WTC11 (cell line): ENCODE results near the gene NINL. TPM values are rescaled to one million over a fixed set of nuclear protein-coding genes. Genes with fewer than 3 reads are reported as not detected.

Source experiments
- ATAC-seq: fragments of 200-7000 bp; cut with Tn5 transposase; 2 replicates; pipeline ENCODE4 v1.10.0; 2021; ENCODE audit warnings: mild to moderate bottlenecking, moderate library complexity
- CTCF ChIA-PET: fragments of 300-600 bp; sonication (Branson Sonifier 250); formaldehyde crosslinking; loops from one replicate; lab custom pipeline; 2021; ENCODE audit warnings: antibody characterized with exemption; lab: Charles Lee
- POLR2A ChIA-PET: fragments of 350-600 bp; sonication (Branson Sonifier 250); formaldehyde crosslinking; loops from one replicate; lab custom pipeline; 2021; ENCODE audit warnings: antibody characterized with exemption; lab: Charles Lee
- DNase-seq: peaks from one replicate; pipeline ENCODE4 v3.0.0; 2021; ENCODE audit warnings: low spot score
- H3K27ac Mint-ChIP-seq: 2 replicates; pipeline ENCODE4 v1.8.0; 2021; ENCODE audit warnings: mixed read lengths
- H3K27me3 Mint-ChIP-seq: 2 replicates; pipeline ENCODE4 v1.8.0; 2021; ENCODE audit warnings: low read depth, mild to moderate bottlenecking, moderate library complexity, mixed read lengths
- H3K36me3 Mint-ChIP-seq: 2 replicates; pipeline ENCODE4 v1.8.0; 2021; ENCODE audit warnings: mixed read lengths
- H3K4me1 Mint-ChIP-seq: 2 replicates; pipeline ENCODE4 v1.8.0; 2022; ENCODE audit warnings: mixed read lengths
- H3K4me3 Mint-ChIP-seq: 2 replicates; pipeline ENCODE4 v1.8.0; 2021; ENCODE audit warnings: mild to moderate bottlenecking, moderate library complexity, mixed read lengths
- H3K9me3 Mint-ChIP-seq: 2 replicates; pipeline ENCODE4 v1.8.0; 2021; ENCODE audit warnings: mixed read lengths
- CREM ChIP-seq: sonication (generic); formaldehyde crosslinking; IDR thresholded peaks from 2 replicates; pipeline ENCODE4 v1.8.1; 2022; ENCODE audit warnings: mild to moderate bottlenecking, missing genetic modification reagents, moderate library complexity
- CTCF ChIP-seq: fragments of 200-600 bp; IDR thresholded peaks from 2 replicates; pipeline ENCODE4 v1.8.0; 2022; ENCODE audit warnings: antibody characterized with exemption
- FOXP1 ChIP-seq: sonication (generic); formaldehyde crosslinking; IDR thresholded peaks from 2 replicates; pipeline ENCODE4 v1.8.0; 2022; ENCODE audit warnings: missing genetic modification reagents, mild to moderate bottlenecking, moderate library complexity, borderline replicate concordance
- GTF2I ChIP-seq: fragments of 250-450 bp; sonication (Bioruptor Pico); conservative IDR thresholded peaks from 2 replicates; pipeline ENCODE4 v1.4.0; 2021; ENCODE audit warnings: mild to moderate bottlenecking
- HMGA2 ChIP-seq: fragments of 250-450 bp; sonication (Bioruptor Pico); IDR thresholded peaks from 2 replicates; pipeline ENCODE4 v1.4.0; 2021; ENCODE audit warnings: mild to moderate bottlenecking, moderate library complexity
- JAZF1 ChIP-seq: fragments of 250-450 bp; sonication (Bioruptor Pico); IDR thresholded peaks from 2 replicates; pipeline ENCODE4 v1.9.0; 2021; ENCODE audit warnings: moderate library complexity, mild to moderate bottlenecking, inconsistent platforms
- MXD4 ChIP-seq: fragments of 250-450 bp; sonication (Bioruptor Pico); IDR thresholded peaks from 2 replicates; pipeline ENCODE4 v1.8.0; 2021; ENCODE audit warnings: mild to moderate bottlenecking, moderate library complexity, borderline replicate concordance
- MYBL2 ChIP-seq: sonication (generic); formaldehyde crosslinking; IDR thresholded peaks from 2 replicates; pipeline ENCODE4 v1.8.1; 2023; ENCODE audit warnings: mild to moderate bottlenecking, moderate library complexity, missing genetic modification reagents
- NFE2L1 ChIP-seq: sonication (generic); formaldehyde crosslinking; IDR thresholded peaks from 2 replicates; pipeline ENCODE4 v1.8.1; 2023; ENCODE audit warnings: missing genetic modification reagents
- PREB ChIP-seq: sonication (generic); formaldehyde crosslinking; IDR thresholded peaks from 2 replicates; pipeline ENCODE4 v1.8.1; 2022; ENCODE audit warnings: mild to moderate bottlenecking, missing genetic modification reagents, moderate library complexity, borderline replicate concordance
- PRRX2 ChIP-seq: fragments of 250-450 bp; sonication (Bioruptor Pico); IDR thresholded peaks from 2 replicates; pipeline ENCODE4 v1.8.0; 2021; ENCODE audit warnings: mild to moderate bottlenecking
- RORB ChIP-seq: fragments of 250-450 bp; sonication (Bioruptor Pico); IDR thresholded peaks from 2 replicates; pipeline ENCODE4 v1.9.0; 2021; ENCODE audit warnings: mild to moderate bottlenecking
- SOX15 ChIP-seq: fragments of 250-450 bp; sonication (Bioruptor Pico); IDR thresholded peaks from 2 replicates; pipeline ENCODE4 v1.9.0; 2021; ENCODE audit warnings: mild to moderate bottlenecking
- TEAD4 ChIP-seq: sonication (generic); formaldehyde crosslinking; IDR thresholded peaks from 2 replicates; pipeline ENCODE4 v1.8.0; 2022; ENCODE audit warnings: mild to moderate bottlenecking, missing genetic modification reagents
- ZBTB21 ChIP-seq: sonication (generic); formaldehyde crosslinking; IDR thresholded peaks from 2 replicates; pipeline ENCODE4 v1.8.1; 2023; ENCODE audit warnings: mild to moderate bottlenecking, missing genetic modification reagents, borderline replicate concordance
- ZBTB43 ChIP-seq: sonication (generic); formaldehyde crosslinking; IDR thresholded peaks from 2 replicates; pipeline ENCODE4 v1.8.1; 2023; ENCODE audit warnings: mild to moderate bottlenecking, missing genetic modification reagents
- ZNF121 ChIP-seq: sonication (generic); formaldehyde crosslinking; IDR thresholded peaks from 2 replicates; pipeline ENCODE4 v1.8.0; 2023; ENCODE audit warnings: missing genetic modification reagents
- ZNF232 ChIP-seq: sonication (generic); formaldehyde crosslinking; IDR thresholded peaks from 2 replicates; pipeline ENCODE4 v1.8.0; 2022; ENCODE audit warnings: mild to moderate bottlenecking, missing genetic modification reagents
- ZNF425 ChIP-seq: fragments of 250-450 bp; sonication (Bioruptor Pico); conservative IDR thresholded peaks from 2 replicates; pipeline ENCODE4 v1.9.0; 2021; ENCODE audit warnings: mild to moderate bottlenecking
- total RNA-seq: library from RNA; stranded (reverse); gene quantifications from 3 replicates; pipeline ENCODE4 v1.2.3, GENCODE V29; 2021
- TF ChIP-seq, protein P1 (sequence below): sonication (generic); formaldehyde crosslinking; IDR thresholded peaks from 2 replicates; pipeline ENCODE4 v1.8.0; 2023; ENCODE audit warnings: missing genetic modification reagents
- TF ChIP-seq, protein P2 (sequence below): sonication (generic); formaldehyde crosslinking; IDR thresholded peaks from 2 replicates; pipeline ENCODE4 v1.8.1; 2023; ENCODE audit warnings: mild to moderate bottlenecking, missing genetic modification reagents, moderate library complexity
- TF ChIP-seq, protein P3 (sequence below): sonication (generic); formaldehyde crosslinking; IDR thresholded peaks from 2 replicates; pipeline ENCODE4 v1.8.0; 2022; ENCODE audit warnings: mild to moderate bottlenecking, missing genetic modification reagents

The NINL gene
- total RNA-seq, 1 experiment from 2014 or later, result 36.0 TPM

- H3K4me3 Mint-ChIP-seq, result no peak overlapping the region
- no peak overlapping the region for H3K27ac Mint-ChIP-seq
- no peaks in the 10 kb centered on the region for H3K4me1 Mint-ChIP-seq
- H3K27me3 Mint-ChIP-seq, result peaks cover 3% of the 10 kb centered on the region; the same call in 1 of the 2 replicates
- ChIA-PET POLR2A (no interaction called here), CTCF (no interaction called here)
- no peaks in the 10 kb centered on the region; the same call in 1 of the 2 replicates for H3K9me3 Mint-ChIP-seq
- TF ChIP-seq HMGA2 (CRISPR knock-in tag), result no peak
- no peak for TF ChIP-seq JAZF1
- TF ChIP-seq CTCF, result no peak
- TF ChIP-seq ZNF121 (CRISPR knock-in tag), result no peak
- TF ChIP-seq ZNF232 (CRISPR knock-in tag), result no peak
- DNase-seq (no peak), ATAC-seq (no peak)
- H3K36me3 Mint-ChIP-seq, result no peaks in the 10 kb centered on the region
These were observed 20.9 kb upstream of the NINL start for GRCh38 chr20:25606094-25606695.

- no peak for ATAC-seq
- Mint-ChIP-seq H3K27me3 (peaks cover 3% of the 10 kb centered on the region; the same call in 1 of the 2 replicates), H3K9me3 (no peaks in the 10 kb centered on the region; the same call in 1 of the 2 replicates), H3K36me3 (no peaks in the 10 kb centered on the region), H3K4me1 (no peaks in the 10 kb centered on the region), H3K4me3 (no peak overlapping the region), H3K27ac (no peak overlapping the region)
- ChIA-PET CTCF (no interaction called here), POLR2A (no interaction called here)
- TF ChIP-seq, protein P1, sequence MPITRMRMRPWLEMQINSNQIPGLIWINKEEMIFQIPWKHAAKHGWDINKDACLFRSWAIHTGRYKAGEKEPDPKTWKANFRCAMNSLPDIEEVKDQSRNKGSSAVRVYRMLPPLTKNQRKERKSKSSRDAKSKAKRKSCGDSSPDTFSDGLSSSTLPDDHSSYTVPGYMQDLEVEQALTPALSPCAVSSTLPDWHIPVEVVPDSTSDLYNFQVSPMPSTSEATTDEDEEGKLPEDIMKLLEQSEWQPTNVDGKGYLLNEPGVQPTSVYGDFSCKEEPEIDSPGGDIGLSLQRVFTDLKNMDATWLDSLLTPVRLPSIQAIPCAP (CRISPR knock-in tag), result no peak
- TF ChIP-seq, protein P2, sequence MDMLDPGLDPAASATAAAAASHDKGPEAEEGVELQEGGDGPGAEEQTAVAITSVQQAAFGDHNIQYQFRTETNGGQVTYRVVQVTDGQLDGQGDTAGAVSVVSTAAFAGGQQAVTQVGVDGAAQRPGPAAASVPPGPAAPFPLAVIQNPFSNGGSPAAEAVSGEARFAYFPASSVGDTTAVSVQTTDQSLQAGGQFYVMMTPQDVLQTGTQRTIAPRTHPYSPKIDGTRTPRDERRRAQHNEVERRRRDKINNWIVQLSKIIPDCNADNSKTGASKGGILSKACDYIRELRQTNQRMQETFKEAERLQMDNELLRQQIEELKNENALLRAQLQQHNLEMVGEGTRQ (CRISPR knock-in tag), result no peak
- TF ChIP-seq PREB (CRISPR knock-in tag), result no peak
- no peak for TF ChIP-seq NFE2L1 (CRISPR knock-in tag)
- TF ChIP-seq ZNF121 (CRISPR knock-in tag), result no peak
- TF ChIP-seq MXD4 (CRISPR knock-in tag), result no peak
- TF ChIP-seq GTF2I (CRISPR knock-in tag), result no peak
- no peak for DNase-seq
These were observed 19.8 kb upstream of the NINL start for GRCh38 chr20:25605148-25605547.

DNA sequence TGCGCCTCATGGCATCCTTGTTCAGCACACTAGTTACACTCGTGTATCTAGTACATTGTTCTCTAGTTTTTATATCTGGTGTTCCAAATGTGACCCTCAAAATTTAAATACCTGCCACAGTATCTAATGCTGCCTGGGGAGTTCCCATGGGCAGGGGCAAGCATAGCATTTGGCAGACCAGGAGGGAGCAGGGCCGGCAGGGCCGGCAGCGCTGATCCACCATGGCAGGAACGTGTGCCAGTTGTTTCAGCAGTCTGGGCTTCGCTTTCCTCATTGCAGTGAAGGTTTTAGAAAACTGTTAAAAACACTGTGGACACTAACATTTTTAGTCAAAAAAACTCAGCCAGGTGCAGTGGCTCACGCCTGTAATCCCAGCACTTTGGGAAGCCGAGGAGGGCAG, 19.3 kb upstream of the NINL start:
- Mint-ChIP-seq H3K27me3 (peaks cover 3% of the 10 kb centered on the region; the same call in 1 of the 2 replicates), H3K9me3 (no peaks in the 10 kb centered on the region; the same call in 1 of the 2 replicates), H3K4me1 (no peaks in the 10 kb centered on the region), H3K36me3 (no peaks in the 10 kb centered on the region), H3K27ac (no peak overlapping the region), H3K4me3 (no peak overlapping the region)
- DNase-seq, result no peak
- ChIA-PET POLR2A (no interaction called here), CTCF (no interaction called here)
- ATAC-seq, result no peak
- no peak for TF ChIP-seq MXD4 (CRISPR knock-in tag)
- no peak for TF ChIP-seq SOX15 (CRISPR knock-in tag)
- no peak for TF ChIP-seq RORB (CRISPR knock-in tag)
- no peak for TF ChIP-seq ZNF425 (CRISPR knock-in tag)
- no peak for TF ChIP-seq MYBL2 (CRISPR knock-in tag)
- no peak for TF ChIP-seq CREM (CRISPR knock-in tag)
- TF ChIP-seq, protein P3, sequence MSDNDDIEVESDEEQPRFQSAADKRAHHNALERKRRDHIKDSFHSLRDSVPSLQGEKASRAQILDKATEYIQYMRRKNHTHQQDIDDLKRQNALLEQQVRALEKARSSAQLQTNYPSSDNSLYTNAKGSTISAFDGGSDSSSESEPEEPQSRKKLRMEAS (CRISPR knock-in tag), result no peak
- TF ChIP-seq ZBTB21, result no peak
- no peak for TF ChIP-seq PRRX2 (CRISPR knock-in tag)
- no peak for TF ChIP-seq ZBTB43 (CRISPR knock-in tag)
- no peak for TF ChIP-seq ZNF121 (CRISPR knock-in tag)
- no peak for TF ChIP-seq CTCF
- TF ChIP-seq FOXP1 (CRISPR knock-in tag), result no peak
- TF ChIP-seq ZNF232 (CRISPR knock-in tag), result no peak
- no peak for TF ChIP-seq TEAD4 (CRISPR knock-in tag)
